Measurements from ENCODE around the gene IRAK1.
"Not testable (repeated sequence)": the region's sequence is repeated elsewhere in the genome, so short reads cannot be mapped to it uniquely, and the experiment has no call there.

The IRAK1 gene

DNA sequence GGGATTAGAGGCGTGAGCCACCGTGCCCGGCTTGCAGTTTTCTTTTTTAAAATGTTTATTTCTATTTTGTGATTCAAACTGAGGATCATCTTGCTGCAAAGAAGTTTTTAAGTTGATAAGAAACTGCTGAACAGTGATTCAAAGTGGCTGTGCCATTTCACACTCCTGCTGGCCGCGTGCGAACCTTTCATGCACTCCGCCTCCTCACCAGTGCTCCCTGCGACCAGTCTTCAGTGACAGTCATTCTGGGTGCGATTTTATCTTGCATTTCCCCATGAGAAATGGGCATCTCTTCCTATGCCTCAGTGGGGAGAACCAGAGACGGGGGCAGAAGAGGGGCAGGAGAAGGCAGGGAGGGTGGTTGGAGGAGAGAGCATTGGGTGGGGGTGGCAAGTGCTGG lies 25.7 kb downstream of the IRAK1 start:
- no peak for DNase-seq

DNA sequence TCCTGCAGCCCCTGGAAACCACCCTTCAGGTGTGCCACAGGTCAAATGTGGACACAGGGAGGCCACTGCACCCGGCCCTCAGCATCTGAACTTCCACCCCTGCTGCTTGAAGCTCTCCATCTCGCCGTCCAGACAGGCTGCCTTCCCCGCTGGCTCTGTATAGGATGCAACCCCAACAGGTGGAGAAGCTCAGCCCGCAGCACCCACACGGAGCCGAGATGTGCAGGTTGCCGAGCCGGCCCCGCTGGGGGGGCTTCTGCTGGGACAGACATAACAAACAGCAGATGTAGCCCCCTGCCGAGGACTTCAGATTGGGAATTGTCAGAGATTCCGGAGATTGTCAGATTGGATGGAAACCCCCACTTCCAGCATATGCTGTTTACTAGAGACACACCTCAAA lies 26.6 kb downstream of the IRAK1 start:
- no peak for DNase-seq

DNA sequence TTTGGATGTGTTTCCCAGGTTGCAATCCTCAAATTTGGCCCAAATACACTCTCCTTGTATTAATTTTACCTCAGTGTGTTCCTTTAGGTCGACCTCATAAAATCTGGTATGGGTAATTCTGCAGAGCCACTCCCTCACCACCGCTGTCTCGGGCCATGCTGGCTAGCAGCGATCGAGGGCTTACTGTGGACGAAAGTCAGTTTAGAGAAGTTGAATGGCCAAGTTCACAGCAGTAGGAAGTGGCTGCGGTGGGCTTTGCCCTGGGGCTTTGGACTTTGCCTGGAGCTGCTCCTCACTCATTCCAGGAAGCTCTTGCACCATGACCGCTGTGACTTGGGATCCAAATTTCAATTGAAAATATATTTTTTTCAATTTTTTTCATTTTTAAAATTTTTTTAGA lies 27.5 kb downstream of the IRAK1 start:
- no peak for DNase-seq

- no peak for DNase-seq
These were observed 28.6 kb downstream of the IRAK1 start for GRCh38 chrX:153991013-153991580.

DNA sequence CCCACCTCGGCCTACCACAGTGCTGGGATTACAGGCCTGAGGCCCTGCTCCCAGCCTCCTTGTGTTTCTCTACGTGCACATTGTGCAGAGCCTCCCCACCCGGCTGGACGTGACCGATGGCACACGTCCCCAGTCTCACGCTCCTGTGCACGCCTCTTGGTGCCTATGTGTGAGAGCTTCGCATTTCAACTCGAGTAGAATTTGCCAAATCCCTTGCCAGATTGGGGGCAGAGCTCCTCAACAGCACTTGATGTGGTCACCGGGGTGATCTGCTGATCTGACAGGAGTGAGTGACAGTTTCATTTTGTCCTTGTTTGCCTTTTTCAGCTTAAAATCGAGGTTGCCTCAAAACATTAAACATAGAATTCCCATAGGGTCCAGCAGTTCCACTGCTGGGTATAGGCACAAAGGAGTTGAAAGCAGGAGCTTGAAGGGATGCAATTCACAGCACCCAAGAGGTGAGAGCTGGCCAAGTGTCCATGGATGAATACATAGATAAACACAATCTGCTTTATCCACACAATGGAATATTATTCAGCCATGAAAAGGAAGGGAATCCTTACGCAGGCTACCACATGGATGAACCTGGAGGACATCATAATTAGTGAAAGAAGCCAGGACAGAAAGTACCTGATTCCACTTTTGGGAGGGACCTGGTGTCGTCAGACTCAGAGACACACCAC lies 29.6 kb downstream of the IRAK1 start:
- DNase-seq = no peak

- DNase-seq = no peak
These were observed 31.2 kb downstream of the IRAK1 start for GRCh38 chrX:153988493-153988892.

- no peak for DNase-seq
These were observed 35.1 kb downstream of the IRAK1 start for GRCh38 chrX:153984351-153985178.

GRCh38 chrX:153983321-153983801 lies 36.3 kb downstream of the IRAK1 start:
- DNase-seq = no peak

GRCh38 chrX:153981771-153982533 lies 37.8 kb downstream of the IRAK1 start:
- DNase-seq = peak in 1 of 4 experiments; percentile 46

- no peak for DNase-seq
These were observed 38.5 kb downstream of the IRAK1 start for GRCh38 chrX:153981231-153981630.

DNA sequence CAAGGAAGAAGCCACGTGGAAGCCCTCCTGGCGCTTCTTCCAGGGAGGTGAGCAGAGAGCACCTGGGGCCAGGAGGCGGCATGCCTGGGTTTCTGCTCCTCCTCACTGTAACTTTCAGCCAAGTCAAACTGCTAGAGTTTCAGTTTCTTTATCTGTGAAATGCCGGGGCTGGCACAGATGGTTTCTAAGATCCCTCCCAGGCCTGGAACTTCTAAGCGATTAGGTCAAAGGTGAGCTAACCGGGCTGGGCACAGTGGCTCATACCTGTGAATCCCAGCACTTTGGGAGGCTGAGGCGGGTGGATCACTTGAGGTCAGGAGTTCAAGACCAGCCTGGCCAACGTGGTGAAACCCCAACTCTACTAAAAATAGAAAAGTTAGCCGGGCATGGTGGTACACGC lies 39.3 kb downstream of the IRAK1 start:
- not testable (repeated sequence) for DNase-seq

DNA sequence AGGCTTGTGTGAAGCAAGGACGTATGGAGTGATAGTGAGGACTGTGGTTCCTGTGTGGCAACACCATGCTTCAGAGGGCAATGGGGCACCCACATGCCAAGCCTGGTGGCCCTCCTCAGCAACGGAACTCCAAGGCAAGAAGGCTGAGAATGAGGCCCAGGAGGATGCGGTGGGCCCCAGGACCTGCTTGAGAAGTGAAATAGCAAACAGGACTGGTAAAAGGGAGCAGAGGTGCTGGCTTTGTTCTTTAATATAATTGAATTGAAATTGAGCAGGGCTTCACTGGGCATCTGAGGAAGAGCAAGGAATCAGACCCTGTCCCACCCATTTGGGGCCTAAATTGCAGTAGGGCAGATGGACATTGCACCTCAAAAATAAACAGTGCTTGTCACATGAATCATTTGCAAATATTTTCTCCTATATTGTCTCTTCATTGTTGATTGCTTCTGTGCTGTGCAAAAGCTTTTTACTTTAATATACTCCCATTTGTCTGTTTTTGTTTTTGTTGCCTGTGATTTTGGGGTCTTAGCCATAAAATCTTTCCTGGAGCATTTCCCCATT lies 44.9 kb downstream of the IRAK1 start:
- DNase-seq = no peak

DNA sequence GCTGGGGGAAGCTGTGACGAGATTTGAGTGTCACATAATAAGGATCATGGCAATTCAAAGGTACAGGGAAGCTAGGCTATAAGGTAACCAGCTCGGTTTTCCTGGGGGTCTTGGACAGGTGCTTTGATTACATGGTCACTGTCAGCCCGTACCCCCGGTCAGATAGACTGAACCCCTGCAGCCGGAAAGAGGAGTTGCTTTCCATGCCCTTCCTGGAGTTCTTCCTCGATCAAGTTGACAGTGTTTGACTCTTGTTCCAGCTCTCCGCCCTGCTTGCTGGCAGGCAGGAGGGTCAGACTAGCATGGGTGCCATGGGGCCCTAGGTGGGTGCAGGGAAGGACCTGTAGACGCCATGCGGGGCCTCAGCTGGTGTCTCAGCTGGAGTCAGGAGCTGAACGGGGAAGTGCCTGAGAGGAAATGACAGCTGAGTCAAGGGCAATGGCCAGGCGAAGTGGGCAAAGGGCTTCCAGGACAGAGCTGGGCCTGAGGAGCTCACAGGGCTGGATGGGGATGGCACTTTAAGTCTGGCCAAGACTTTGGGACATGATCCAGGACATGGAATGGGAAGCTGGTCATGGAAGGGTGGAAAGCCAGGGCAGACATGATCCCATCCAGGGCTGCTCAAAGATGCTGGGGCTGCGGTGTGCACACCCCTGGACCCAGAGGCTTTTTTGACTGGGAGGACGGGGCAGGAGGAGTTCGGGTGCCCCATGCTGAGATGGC lies 45.5 kb downstream of the IRAK1 start:
- no peak for DNase-seq

DNA sequence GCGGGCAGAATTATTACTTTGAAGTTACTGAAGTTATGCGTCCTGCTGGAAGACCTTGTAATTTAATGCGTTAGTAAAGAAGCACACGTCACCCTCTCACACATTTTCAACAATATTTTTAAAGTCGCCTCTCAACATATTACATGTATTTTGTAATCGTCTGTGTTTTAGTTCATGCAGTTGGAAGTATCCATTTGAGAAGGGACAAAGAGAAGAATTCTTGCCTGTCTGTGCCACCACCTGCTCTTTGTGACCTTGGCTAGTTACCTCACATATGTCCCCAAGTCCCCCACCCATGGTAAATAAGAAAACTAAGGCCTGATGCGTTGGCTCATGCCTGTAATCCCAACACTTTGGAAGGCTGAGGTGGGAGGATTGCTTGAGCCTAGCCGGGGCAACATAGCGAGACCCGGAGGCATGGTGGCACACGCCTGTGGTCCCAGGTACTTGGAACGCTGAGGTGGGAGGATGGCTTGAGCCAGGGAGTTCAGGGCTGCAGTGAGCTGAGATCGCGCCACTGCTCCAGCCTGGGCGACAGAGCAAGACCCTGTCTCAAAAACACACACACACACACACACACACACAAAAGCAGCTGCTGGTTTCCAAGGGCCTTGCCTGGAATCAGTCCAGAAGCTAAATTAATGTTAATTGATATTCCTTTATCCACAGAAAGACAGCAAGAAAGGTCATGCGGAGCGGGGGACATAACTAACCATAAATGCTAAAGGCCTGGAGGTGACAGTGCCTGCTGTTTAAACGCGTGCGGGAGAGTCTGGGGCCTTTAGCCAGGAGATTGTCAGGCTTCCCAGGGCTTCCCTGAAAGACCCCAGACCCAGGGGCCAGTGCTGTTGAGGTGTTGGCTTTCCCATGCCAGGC lies 46.3 kb downstream of the IRAK1 start:
- no peak for DNase-seq

- peak; percentile 46 to 89 (median 66) for DNase-seq
These were observed 47.2 kb downstream of the IRAK1 start, which contains the start of gene TMEM187 for GRCh38 chrX:153972368-153973126. TMEM187 (plus strand) TSS chrX:153972754; CDS start chrX:153982063, 9,309 bp downstream.

DNA sequence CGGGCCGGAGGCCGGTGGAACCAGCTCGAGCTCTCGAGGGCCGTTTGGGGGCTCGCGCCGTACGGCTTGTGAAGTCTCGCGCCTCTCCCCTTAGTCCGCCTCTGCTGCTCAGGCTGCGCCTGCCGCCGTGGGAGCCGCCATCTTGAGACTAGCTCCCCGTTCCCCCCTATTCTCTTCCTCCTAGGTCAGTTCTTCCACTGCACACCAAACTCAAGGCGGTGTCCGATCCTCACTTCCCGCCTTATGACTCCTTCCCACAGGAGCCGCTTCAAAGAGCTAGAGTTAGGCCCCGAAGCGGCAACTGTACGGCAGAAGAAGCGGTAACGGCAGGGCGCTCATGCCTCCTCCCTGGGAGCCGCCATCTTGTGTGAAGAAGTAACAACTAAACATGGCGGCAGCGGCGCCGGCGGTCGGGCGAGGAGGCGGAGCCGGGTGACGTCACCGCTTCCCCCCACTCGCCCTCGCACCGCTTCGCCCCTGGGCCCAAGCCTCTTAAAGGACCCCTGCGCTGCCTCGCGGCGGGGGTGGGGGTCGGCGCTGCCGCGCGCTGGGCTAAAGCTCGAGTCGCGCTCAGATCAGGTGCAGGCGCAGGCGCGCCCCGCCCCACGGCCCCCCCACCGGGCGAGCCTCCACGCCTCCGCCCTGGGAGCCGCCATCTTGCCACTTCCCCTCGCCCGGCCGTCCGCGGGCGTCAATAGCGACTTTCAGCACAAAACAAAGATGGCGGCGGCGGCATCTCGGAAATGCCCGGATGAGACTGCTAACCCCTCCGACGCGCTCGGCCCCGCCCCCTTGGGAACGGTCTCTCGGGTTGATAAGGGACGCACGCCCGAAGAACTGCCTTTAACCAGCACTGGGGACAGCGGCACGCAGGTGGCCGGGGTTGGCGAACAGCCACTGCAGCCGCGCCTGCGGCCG lies 48.0 kb downstream of the IRAK1 start, which contains the start of gene HCFC1:
Gene HCFC1 (minus strand): TSS at position 369 of the 918 bp plus-strand sequence. CDS start 978 bp downstream, outside the sequence.
- DNase-seq = peak; percentile 81 to 92 (median 89)

DNA sequence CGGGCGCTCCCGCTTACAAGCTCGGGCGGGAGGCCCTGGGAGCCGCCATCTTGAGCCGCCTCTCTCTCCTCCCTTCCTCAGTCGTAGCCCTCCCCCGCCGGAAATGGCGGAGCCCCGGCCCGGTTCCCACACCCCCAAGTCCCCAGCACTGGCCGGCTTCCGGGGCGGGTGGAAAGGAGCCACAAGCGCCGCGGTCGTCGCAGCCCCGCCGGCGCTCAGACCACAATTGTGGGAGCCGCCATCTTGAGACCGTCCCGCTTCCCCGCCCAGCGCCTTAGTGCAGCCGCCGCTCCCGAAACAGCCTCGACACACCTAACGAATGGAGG lies 48.6 kb downstream of the IRAK1 start:
- peak; percentile 51 to 89 (median 66) for DNase-seq

GRCh38 chrX:153970357-153971123 lies 49.2 kb downstream of the IRAK1 start:
- no peak for DNase-seq
